Caco-2 (cell line): ENCODE data around the gene NCF4. TPM values are rescaled to one million over a fixed set of nuclear protein-coding genes. Genes with fewer than 3 reads are reported as not detected.

ENCODE experiments used
- BruUV-seq: library from RNA; stranded (reverse); fragments of 400-500 nt; replicated peaks from 2 replicates; lab custom pipeline; 2021; lab: Mats Ljungman, UMichigan
- CTCF ChIA-PET: fragments of 300-600 bp; sonication (Branson Sonifier 250); formaldehyde crosslinking; loops from one replicate; lab custom pipeline; 2022; ENCODE audit warnings: antibody characterized with exemption; lab: Charles Lee
- POLR2A ChIA-PET: fragments of 300-600 bp; sonication (Branson Sonifier 250); formaldehyde crosslinking; loops from one replicate; lab custom pipeline; 2022; ENCODE audit warnings: antibody characterized with exemption; lab: Charles Lee
- DNase-seq, 2 experiments: peaks; one replicate each; pipeline versions ENCODE4 v3.0.0 to v3.0.0-alpha.2; 2020 to 2022
- H3K27me3 ChIP-seq: replicated peaks from 2 replicates; pipeline ENCODE4 v1.6.0; 2011; ENCODE audit warnings: low read length; ENCODE audit not compliant: control insufficient read depth, insufficient read depth
- H3K36me3 ChIP-seq: 2 replicates; pipeline ENCODE4 v1.5.1; 2011; ENCODE audit warnings: low read length; ENCODE audit not compliant: control insufficient read depth, insufficient read depth
- H3K4me1 ChIP-seq: fragments of 250-450 bp; sonication (Bioruptor Pico); 2 replicates; pipeline ENCODE4 v1.5.1; 2020; ENCODE audit warnings: mild to moderate bottlenecking
- H3K4me3 ChIP-seq: 2 replicates; pipeline ENCODE4 v1.5.1; 2011; ENCODE audit warnings: low read depth, mild to moderate bottlenecking, control low read depth, low read length
- H3K9me3 ChIP-seq: fragments of 250-450 bp; sonication (Bioruptor Pico); 2 replicates; pipeline ENCODE4 v1.5.1; 2020; ENCODE audit warnings: mild to moderate bottlenecking, moderate library complexity
- H3K27ac Mint-ChIP-seq: one replicate; pipeline ENCODE4 v1.8.0; 2022; ENCODE audit warnings: mixed read lengths; ENCODE audit not compliant: unreplicated experiment
- H3K27me3 Mint-ChIP-seq: one replicate; pipeline ENCODE4 v1.8.0; 2022; ENCODE audit warnings: mixed read lengths; ENCODE audit not compliant: insufficient read depth, unreplicated experiment
- H3K36me3 Mint-ChIP-seq: one replicate; pipeline ENCODE4 v1.8.0; 2022; ENCODE audit warnings: mild to moderate bottlenecking, mixed read lengths; ENCODE audit not compliant: insufficient read depth, unreplicated experiment
- H3K4me1 Mint-ChIP-seq: one replicate; pipeline ENCODE4 v1.8.0; 2022; ENCODE audit warnings: low read depth, mixed read lengths; ENCODE audit not compliant: unreplicated experiment
- H3K4me3 Mint-ChIP-seq: one replicate; pipeline ENCODE4 v1.8.0; 2022; ENCODE audit warnings: mild to moderate bottlenecking, moderate library complexity, mixed read lengths; ENCODE audit not compliant: unreplicated experiment
- H3K9me3 Mint-ChIP-seq: one replicate; pipeline ENCODE4 v1.8.0; 2022; ENCODE audit warnings: mixed read lengths; ENCODE audit not compliant: unreplicated experiment
- intact Hi-C: fragments of 100-400 bp; cut with micrococcal nuclease; formaldehyde crosslinking; loops from one replicate; pipeline ENCODE4 v1.10.0; 2022; ENCODE audit not compliant: unreplicated experiment
- total RNA-seq: library from RNA; stranded (reverse); gene quantifications from 2 replicates; pipeline ENCODE4 v1.2.3, GENCODE V29; 2022
- TF ChIP-seq, protein P1 (sequence below), 2 experiments: fragments of 200-600 bp in 1 of 2; IDR thresholded peaks; 1 replicate in 1 of 2; 2 replicates in 1 of 2; pipeline versions ENCODE4 v1.5.1 to v1.8.0; 2011 to 2022; ENCODE audit warnings: antibody characterized with exemption in 1 of 2, control low read depth in 1 of 2, inconsistent platforms in 1 of 2, low read depth in 1 of 2, low read length in 1 of 2, mild to moderate bottlenecking in 1 of 2, moderate library complexity in 1 of 2; ENCODE audit not compliant: insufficient read depth in 1 of 2, severe bottlenecking in 1 of 2, unreplicated experiment in 1 of 2

The NCF4 gene
- total RNA-seq, 1 experiment from 2014 or later, result not detected

DNA sequence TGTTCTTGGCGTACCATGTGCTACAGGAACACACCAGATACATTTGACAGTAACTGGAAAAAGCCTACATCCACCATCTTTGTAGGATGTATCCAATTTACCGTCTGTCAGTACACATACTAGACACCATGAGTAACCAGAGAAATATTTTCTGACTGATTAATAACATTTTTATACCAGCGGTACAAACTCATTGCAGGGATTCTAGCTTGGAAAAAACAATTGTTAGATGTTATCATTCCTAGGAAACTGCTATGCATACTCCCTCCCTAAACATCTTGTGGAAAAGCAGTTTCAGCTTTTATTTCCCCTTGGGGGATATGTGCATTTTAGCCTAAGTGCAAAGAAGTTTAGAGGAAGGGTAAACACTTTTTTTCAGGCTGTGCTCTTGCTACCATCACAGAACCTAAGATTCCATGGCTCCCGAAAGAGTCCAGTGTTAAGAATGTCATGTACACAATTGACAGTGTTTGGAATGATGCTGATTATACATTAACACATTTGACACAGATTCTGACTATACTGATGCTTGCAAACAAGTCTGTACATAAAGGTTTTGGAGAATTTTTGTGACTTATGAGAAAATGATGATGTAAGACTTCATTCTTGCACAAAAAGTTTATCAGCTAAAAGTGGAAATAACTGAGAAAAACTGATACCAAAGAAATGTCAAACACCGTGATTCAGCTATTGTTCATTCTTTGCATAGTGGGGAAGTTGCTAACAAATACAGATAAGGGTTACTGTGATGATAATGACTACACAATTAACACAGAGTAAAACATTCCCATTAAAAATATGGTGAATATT lies 23.7 kb downstream of the NCF4 start:
- no TSS peak for BruUV-seq
- Histone ChIP-seq H3K27me3 (no peaks in the 10 kb centered on the region), H3K9me3 (peaks cover 14% of the 10 kb centered on the region; the same call in 1 of the 2 replicates), H3K36me3 (no peaks in the 10 kb centered on the region), H3K4me3 (no peak overlapping the region), H3K4me1 (no peaks in the 10 kb centered on the region)
- peaks cover 15% of the 10 kb centered on the region for H3K27me3 Mint-ChIP-seq
- no peaks in the 10 kb centered on the region for H3K4me1 Mint-ChIP-seq
- intact Hi-C loops, result no loop called here
- CTCF ChIA-PET, result no interaction called here
- POLR2A ChIA-PET, result no interaction called here
- TF ChIP-seq, protein P1, sequence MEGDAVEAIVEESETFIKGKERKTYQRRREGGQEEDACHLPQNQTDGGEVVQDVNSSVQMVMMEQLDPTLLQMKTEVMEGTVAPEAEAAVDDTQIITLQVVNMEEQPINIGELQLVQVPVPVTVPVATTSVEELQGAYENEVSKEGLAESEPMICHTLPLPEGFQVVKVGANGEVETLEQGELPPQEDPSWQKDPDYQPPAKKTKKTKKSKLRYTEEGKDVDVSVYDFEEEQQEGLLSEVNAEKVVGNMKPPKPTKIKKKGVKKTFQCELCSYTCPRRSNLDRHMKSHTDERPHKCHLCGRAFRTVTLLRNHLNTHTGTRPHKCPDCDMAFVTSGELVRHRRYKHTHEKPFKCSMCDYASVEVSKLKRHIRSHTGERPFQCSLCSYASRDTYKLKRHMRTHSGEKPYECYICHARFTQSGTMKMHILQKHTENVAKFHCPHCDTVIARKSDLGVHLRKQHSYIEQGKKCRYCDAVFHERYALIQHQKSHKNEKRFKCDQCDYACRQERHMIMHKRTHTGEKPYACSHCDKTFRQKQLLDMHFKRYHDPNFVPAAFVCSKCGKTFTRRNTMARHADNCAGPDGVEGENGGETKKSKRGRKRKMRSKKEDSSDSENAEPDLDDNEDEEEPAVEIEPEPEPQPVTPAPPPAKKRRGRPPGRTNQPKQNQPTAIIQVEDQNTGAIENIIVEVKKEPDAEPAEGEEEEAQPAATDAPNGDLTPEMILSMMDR (IDR thresholded peaks at IDR 0.05; ENCODE audit: insufficient read depth in 1 of 2, low read depth in 1 of 2, low read length in 1 of 2, severe bottlenecking in 1 of 2, unreplicated experiment in 1 of 2), result no peak
- DNase-seq, result no peak
- H3K27ac Mint-ChIP-seq, result no peak overlapping the region
- peaks cover 21% of the 10 kb centered on the region for H3K9me3 Mint-ChIP-seq
- no peaks in the 10 kb centered on the region for H3K36me3 Mint-ChIP-seq
- H3K4me3 Mint-ChIP-seq, result no peak overlapping the region

DNA sequence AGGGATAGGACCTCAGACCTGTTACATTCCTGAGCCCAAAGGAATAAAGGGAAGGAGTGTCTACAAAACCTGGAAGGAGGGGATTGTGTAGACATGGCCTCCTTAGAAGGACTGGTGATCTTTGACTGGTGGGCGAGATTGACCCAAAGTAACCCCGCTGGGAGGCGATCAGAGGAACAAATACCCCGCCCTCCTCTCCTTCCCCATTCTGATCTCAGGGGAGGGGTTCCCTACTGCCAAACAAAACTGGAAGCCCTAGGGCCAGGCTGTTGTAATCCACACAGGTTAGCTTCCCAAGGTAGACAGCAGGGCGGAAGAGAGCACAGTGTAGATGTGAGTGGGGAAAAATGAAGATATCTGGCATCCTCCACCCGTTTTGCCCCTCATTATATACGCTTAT lies 24.7 kb downstream of the NCF4 start:
- H3K4me1 Mint-ChIP-seq, result no peaks in the 10 kb centered on the region
- no peaks in the 10 kb centered on the region for H3K36me3 ChIP-seq

DNA sequence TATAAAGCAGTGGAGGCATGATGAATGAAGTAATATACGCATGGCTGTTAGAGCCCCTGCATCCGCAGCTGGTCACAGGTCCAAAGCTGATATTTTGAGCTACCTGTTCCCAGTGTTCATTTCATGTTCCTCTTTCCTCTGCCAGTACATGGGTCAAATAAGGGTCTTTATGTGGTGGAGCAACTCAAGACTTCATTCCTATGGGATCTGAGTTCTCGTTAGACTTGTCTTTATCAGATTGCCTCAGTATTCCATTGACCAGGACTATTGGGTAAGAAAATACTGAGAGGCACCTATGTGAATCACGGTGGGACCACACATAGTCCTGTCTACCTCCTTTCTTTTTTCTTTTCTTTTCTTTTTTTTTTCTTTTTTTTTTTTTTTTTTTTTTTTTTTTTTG lies 25.2 kb downstream of the NCF4 start:
- intact Hi-C loops, result no loop called here
- H3K4me3 Mint-ChIP-seq, result no peak overlapping the region
- TF ChIP-seq, protein P1 (IDR thresholded peaks at IDR 0.05; ENCODE audit: insufficient read depth in 1 of 2, low read depth in 1 of 2, low read length in 1 of 2, severe bottlenecking in 1 of 2, unreplicated experiment in 1 of 2), result no peak
- peaks cover 11% of the 10 kb centered on the region for H3K9me3 Mint-ChIP-seq
- Histone ChIP-seq H3K27me3 (no peaks in the 10 kb centered on the region), H3K9me3 (peaks cover 13% of the 10 kb centered on the region; the same call in 1 of the 2 replicates), H3K36me3 (no peaks in the 10 kb centered on the region), H3K4me3 (no peak overlapping the region), H3K4me1 (no peaks in the 10 kb centered on the region)
- no peaks in the 10 kb centered on the region for H3K36me3 Mint-ChIP-seq
- ChIA-PET POLR2A (interaction anchor here (0.6 kb wide), 1 partner anchor 54 kb away, joined by 3 read pairs; no protein-coding TSS in a partner anchor), CTCF (no interaction called here)
- BruUV-seq, result no TSS peak
- H3K27ac Mint-ChIP-seq, result no peak overlapping the region
- H3K4me1 Mint-ChIP-seq, result no peaks in the 10 kb centered on the region
- peaks cover 17% of the 10 kb centered on the region for H3K27me3 Mint-ChIP-seq
- no peak for DNase-seq

More for the DNA sequence above, 24.7 kb downstream of the NCF4 start:
- Histone ChIP-seq H3K4me1 (no peaks in the 10 kb centered on the region), H3K27me3 (no peaks in the 10 kb centered on the region), H3K4me3 (no peak overlapping the region), H3K9me3 (peaks cover 14% of the 10 kb centered on the region; the same call in 1 of the 2 replicates)
- DNase-seq, result no peak
- Mint-ChIP-seq H3K27ac (no peak overlapping the region), H3K36me3 (no peaks in the 10 kb centered on the region), H3K4me3 (no peak overlapping the region), H3K27me3 (peaks cover 17% of the 10 kb centered on the region), H3K9me3 (peaks cover 16% of the 10 kb centered on the region)
- POLR2A ChIA-PET, result no interaction called here
- intact Hi-C loops, result no loop called here
- no TSS peak for BruUV-seq
- TF ChIP-seq, protein P1 (IDR thresholded peaks at IDR 0.05; ENCODE audit: insufficient read depth in 1 of 2, low read depth in 1 of 2, low read length in 1 of 2, severe bottlenecking in 1 of 2, unreplicated experiment in 1 of 2), result no peak
- CTCF ChIA-PET, result no interaction called here
